NCI-H82 (cell line): ENCODE results near the gene PRL.

Experiments used
- DNase-seq: peaks from one replicate; lab custom pipeline; 2025; lab: John Stamatoyannopoulos, UW

The PRL gene

GRCh38 chr6:22294301-22294700, 2.5 kb downstream of the PRL start:
- peak; percentile 57 for DNase-seq

GRCh38 chr6:22290045-22290444, 6.8 kb downstream of the PRL start:
- no peak for DNase-seq

GRCh38 chr6:22288721-22289120, 8.1 kb downstream of the PRL start:
- no peak for DNase-seq

- no peak for DNase-seq
These were observed 12.2 kb downstream of the PRL start for GRCh38 chr6:22284666-22285065.

- DNase-seq = no peak
These were observed 15.3 kb downstream of the PRL start for GRCh38 chr6:22281341-22282085.

- DNase-seq = no peak
These were observed 17.4 kb downstream of the PRL start for GRCh38 chr6:22279427-22279826.

GRCh38 chr6:22271081-22271480, 25.8 kb downstream of the PRL start:
- no peak for DNase-seq

- DNase-seq = no peak
These were observed 33.1 kb downstream of the PRL start for GRCh38 chr6:22263748-22264147.

GRCh38 chr6:22254886-22255285, 42.0 kb downstream of the PRL start:
- no peak for DNase-seq

- DNase-seq = peak; percentile 2
These were observed 42.7 kb downstream of the PRL start for GRCh38 chr6:22253955-22254655.

GRCh38 chr6:22251348-22251747, 45.5 kb downstream of the PRL start:
- DNase-seq = no peak

- DNase-seq = peak; percentile 87
These were observed 46.4 kb downstream of the PRL start for GRCh38 chr6:22250486-22250885.

- DNase-seq = no peak
These were observed 47.0 kb downstream of the PRL start for GRCh38 chr6:22249711-22250350.

GRCh38 chr6:22248513-22249308, 48.1 kb downstream of the PRL start:
- DNase-seq = no peak

GRCh38 chr6:22247916-22248482, 48.8 kb downstream of the PRL start:
- DNase-seq = no peak

GRCh38 chr6:22240025-22240424, 56.8 kb downstream of the PRL start:
- DNase-seq = no peak

- DNase-seq = no peak
These were observed 57.4 kb downstream of the PRL start for GRCh38 chr6:22239261-22239921.

- DNase-seq = no peak
These were observed 58.0 kb downstream of the PRL start for GRCh38 chr6:22238861-22239260.

- DNase-seq = no peak
These were observed 59.3 kb downstream of the PRL start for GRCh38 chr6:22237526-22237925.
